ENCODE data around the gene NRXN3.
A peak's percentile ranks its signal among the peaks of the same experiment; 100 is the strongest.

NRXN3 gene

DNA sequence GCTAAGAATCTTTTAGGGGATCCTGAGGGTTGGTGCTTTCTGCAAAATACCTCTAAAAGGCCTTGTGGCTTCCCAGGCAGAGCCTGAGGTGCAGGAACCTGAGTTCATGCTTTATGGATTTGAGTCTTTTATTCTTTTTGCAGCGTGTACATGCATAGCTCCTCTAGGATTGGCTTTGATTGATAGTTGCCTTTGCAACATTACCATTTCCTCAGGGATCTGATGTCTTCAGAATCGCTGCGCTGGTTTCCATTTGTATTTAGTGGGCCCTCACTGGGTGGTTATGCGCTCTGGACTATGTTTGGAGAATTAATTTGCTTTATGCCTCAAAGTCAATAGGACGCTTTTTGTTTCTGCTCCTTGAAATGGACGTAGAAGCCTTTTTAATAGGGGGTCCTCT, 16.1 kb downstream of the NRXN3 start:
- no peak overlapping the region for H3K27ac Mint-ChIP-seq
- H3K27me3 Mint-ChIP-seq (ENCODE audit: low read depth): no peaks in the 10 kb centered on the region
- H3K4me1 Mint-ChIP-seq (ENCODE audit: low read depth): no peaks in the 10 kb centered on the region
- H3K9me3 Mint-ChIP-seq: no peaks in the 10 kb centered on the region
- no peak overlapping the region for H3K4me3 Mint-ChIP-seq
- no peak for DNase-seq (ENCODE audit: low spot score)
- H3K36me3 Mint-ChIP-seq (ENCODE audit: low read depth): no peaks in the 10 kb centered on the region

DNA sequence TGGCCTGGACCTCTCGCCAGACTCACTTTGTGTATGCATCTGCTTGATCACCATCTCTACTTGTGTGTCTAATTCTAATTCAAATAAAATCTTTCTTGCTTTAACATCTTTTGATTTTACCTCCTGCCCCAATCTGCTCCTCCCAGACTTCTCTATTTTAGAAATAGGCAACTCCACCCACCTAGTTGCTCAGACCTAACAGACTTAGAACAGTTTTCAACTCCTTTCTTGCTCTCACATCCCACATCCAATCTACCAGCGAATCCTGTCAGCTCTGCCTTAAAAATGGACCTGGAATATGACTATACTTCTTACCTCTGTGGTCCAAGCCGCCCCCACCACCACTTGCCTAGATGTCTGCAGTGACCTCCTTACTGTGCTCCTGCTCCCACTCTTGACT, 18.7 kb downstream of the NRXN3 start:
- Mint-ChIP-seq H3K36me3 (ENCODE audit: low read depth) (no peaks in the 10 kb centered on the region), H3K9me3 (no peaks in the 10 kb centered on the region), H3K27me3 (ENCODE audit: low read depth) (no peaks in the 10 kb centered on the region), H3K4me3 (no peak overlapping the region), H3K4me1 (ENCODE audit: low read depth) (no peaks in the 10 kb centered on the region), H3K27ac (no peak overlapping the region)
- DNase-seq (ENCODE audit: low spot score): no peak

DNA sequence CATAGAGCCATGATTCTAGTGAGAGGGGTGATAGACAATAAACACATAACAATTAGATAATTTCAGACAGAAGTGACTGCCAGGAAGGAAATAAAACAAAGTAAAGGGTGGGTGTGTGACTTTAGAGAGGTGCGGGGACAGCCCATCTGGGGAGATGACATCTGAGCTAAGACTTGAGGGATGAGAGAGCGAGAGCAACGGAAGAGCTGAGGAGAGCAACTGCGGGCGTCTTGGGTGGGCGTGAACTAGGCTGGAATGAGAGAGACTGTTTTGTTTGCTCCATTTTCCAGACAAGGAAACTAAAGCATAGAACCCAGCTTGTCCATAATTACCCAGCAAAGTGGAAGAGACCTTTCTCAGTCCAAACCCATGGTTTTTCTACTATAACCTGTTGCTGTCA, 25.3 kb downstream of the NRXN3 start:
- no peak for DNase-seq (ENCODE audit: low spot score)
- Mint-ChIP-seq H3K4me1 (ENCODE audit: low read depth) (peaks cover 4% of the 10 kb centered on the region), H3K4me3 (no peak overlapping the region), H3K27ac (no peak overlapping the region), H3K36me3 (ENCODE audit: low read depth) (no peaks in the 10 kb centered on the region), H3K9me3 (no peaks in the 10 kb centered on the region), H3K27me3 (ENCODE audit: low read depth) (no peaks in the 10 kb centered on the region)

- peaks cover 5% of the 10 kb centered on the region for H3K4me1 Mint-ChIP-seq (ENCODE audit: low read depth)
- H3K36me3 Mint-ChIP-seq (ENCODE audit: low read depth): no peaks in the 10 kb centered on the region
- no peak for DNase-seq (ENCODE audit: low spot score)
- H3K9me3 Mint-ChIP-seq: no peaks in the 10 kb centered on the region
- no peak overlapping the region for H3K27ac Mint-ChIP-seq
- H3K4me3 Mint-ChIP-seq: no peak overlapping the region
- H3K27me3 Mint-ChIP-seq (ENCODE audit: low read depth): peaks cover 1% of the 10 kb centered on the region
Measured at GRCh38 chr14:78196323-78196722, 26.1 kb downstream of the NRXN3 start.

DNA sequence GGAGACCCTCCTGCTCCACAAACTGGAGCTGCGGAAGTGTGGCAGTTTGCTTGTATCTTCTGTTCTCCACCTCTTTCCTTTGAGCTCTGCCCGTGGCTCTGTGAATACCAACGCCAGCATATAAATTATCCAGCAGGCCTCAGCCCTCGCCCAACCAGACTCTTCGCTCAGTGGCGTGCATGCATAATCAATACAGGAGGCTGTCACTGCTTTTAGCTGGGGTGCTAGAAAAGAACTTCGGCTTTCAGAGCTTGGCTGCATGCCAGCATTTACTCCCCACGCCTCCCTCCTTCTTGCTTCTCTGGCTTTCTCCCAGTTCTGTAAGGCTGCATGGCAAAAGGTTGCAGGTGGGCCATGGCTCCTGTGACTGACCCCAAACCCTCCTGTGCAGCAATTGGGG, 26.9 kb downstream of the NRXN3 start:
- Mint-ChIP-seq H3K9me3 (no peaks in the 10 kb centered on the region), H3K36me3 (ENCODE audit: low read depth) (no peaks in the 10 kb centered on the region), H3K27me3 (ENCODE audit: low read depth) (peaks cover 5% of the 10 kb centered on the region), H3K27ac (no peak overlapping the region), H3K4me1 (ENCODE audit: low read depth) (peaks cover 12% of the 10 kb centered on the region), H3K4me3 (no peak overlapping the region)
- DNase-seq (ENCODE audit: low spot score): no peak

- Mint-ChIP-seq H3K36me3 (ENCODE audit: low read depth) (no peaks in the 10 kb centered on the region), H3K27ac (peak overlapping the region; percentile 46)
Measured at GRCh38 chr14:78202163-78202562, 32.0 kb downstream of the NRXN3 start.

GRCh38 chr14:78202976-78203375, 32.8 kb downstream of the NRXN3 start:
- Mint-ChIP-seq H3K36me3 (ENCODE audit: low read depth) (no peaks in the 10 kb centered on the region), H3K4me1 (ENCODE audit: low read depth) (peaks cover 22% of the 10 kb centered on the region), H3K9me3 (no peaks in the 10 kb centered on the region), H3K4me3 (no peak overlapping the region), H3K27me3 (ENCODE audit: low read depth) (peaks cover 13% of the 10 kb centered on the region), H3K27ac (no peak overlapping the region)
- DNase-seq (ENCODE audit: low spot score): no peak

More at GRCh38 chr14:78202163-78202562, 32.0 kb downstream of the NRXN3 start:
- DNase-seq (ENCODE audit: low spot score): no peak
- H3K4me3 Mint-ChIP-seq: peak overlapping the region; percentile 42
- H3K27me3 Mint-ChIP-seq (ENCODE audit: low read depth): peaks cover 13% of the 10 kb centered on the region
- peaks cover 22% of the 10 kb centered on the region for H3K4me1 Mint-ChIP-seq (ENCODE audit: low read depth)
- no peaks in the 10 kb centered on the region for H3K9me3 Mint-ChIP-seq

- H3K4me3 Mint-ChIP-seq: no peak overlapping the region
- no peak overlapping the region for H3K27ac Mint-ChIP-seq
- H3K27me3 Mint-ChIP-seq (ENCODE audit: low read depth): peaks cover 6% of the 10 kb centered on the region
- DNase-seq (ENCODE audit: low spot score): no peak
- H3K9me3 Mint-ChIP-seq: peaks cover 6% of the 10 kb centered on the region
- no peaks in the 10 kb centered on the region for H3K36me3 Mint-ChIP-seq (ENCODE audit: low read depth)
- peaks cover 7% of the 10 kb centered on the region for H3K4me1 Mint-ChIP-seq (ENCODE audit: low read depth)
Measured at GRCh38 chr14:78207414-78207813, 37.2 kb downstream of the NRXN3 start.

DNA sequence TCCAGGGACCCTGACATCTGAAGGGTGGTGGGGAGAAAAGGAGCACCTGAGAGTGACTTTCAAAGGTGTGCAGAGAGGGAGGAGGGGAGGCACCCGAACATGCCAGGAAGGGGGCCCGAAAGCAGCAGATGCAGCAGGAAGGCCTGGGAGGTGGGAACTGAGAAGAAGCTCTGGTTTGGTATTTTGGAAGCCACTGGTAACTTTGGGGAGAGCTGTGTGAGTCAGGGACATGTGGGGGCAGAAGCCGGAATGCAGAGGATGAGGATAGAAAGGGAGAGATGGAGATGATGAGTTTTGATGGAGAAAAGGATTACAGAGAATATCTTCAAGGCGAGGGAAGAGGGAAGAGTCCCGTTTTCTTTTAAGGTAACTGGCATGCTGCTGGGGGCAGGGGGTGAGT, 50.1 kb downstream of the NRXN3 start:
- Mint-ChIP-seq H3K4me1 (ENCODE audit: low read depth) (no peaks in the 10 kb centered on the region), H3K4me3 (no peak overlapping the region), H3K9me3 (no peaks in the 10 kb centered on the region), H3K36me3 (ENCODE audit: low read depth) (no peaks in the 10 kb centered on the region), H3K27me3 (ENCODE audit: low read depth) (no peaks in the 10 kb centered on the region), H3K27ac (no peak overlapping the region)
- DNase-seq (ENCODE audit: low spot score): no peak

DNA sequence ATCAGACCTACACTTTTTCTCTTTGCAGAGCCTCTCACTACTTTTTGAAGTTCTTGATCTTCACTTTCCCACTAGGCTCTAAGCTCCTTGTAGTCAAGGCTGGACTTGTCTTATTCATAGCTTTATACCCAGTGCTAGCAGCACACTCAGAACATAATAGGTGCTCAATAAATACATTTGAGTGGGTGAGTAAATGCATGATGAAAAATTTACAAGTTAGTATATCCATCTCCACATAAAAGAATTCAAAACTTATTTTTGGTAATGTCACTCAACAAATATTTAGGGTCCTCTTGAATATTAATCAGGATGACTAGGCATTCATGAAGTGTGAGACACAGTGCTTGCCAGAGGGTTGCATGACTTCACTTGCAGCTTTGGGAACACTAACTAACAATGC, 52.6 kb downstream of the NRXN3 start:
- no peaks in the 10 kb centered on the region for H3K4me1 Mint-ChIP-seq (ENCODE audit: low read depth)
- H3K27ac Mint-ChIP-seq: no peak overlapping the region
- no peaks in the 10 kb centered on the region for H3K36me3 Mint-ChIP-seq (ENCODE audit: low read depth)
- H3K4me3 Mint-ChIP-seq: no peak overlapping the region
- no peaks in the 10 kb centered on the region for H3K27me3 Mint-ChIP-seq (ENCODE audit: low read depth)
- DNase-seq (ENCODE audit: low spot score): no peak
- no peaks in the 10 kb centered on the region for H3K9me3 Mint-ChIP-seq

DNA sequence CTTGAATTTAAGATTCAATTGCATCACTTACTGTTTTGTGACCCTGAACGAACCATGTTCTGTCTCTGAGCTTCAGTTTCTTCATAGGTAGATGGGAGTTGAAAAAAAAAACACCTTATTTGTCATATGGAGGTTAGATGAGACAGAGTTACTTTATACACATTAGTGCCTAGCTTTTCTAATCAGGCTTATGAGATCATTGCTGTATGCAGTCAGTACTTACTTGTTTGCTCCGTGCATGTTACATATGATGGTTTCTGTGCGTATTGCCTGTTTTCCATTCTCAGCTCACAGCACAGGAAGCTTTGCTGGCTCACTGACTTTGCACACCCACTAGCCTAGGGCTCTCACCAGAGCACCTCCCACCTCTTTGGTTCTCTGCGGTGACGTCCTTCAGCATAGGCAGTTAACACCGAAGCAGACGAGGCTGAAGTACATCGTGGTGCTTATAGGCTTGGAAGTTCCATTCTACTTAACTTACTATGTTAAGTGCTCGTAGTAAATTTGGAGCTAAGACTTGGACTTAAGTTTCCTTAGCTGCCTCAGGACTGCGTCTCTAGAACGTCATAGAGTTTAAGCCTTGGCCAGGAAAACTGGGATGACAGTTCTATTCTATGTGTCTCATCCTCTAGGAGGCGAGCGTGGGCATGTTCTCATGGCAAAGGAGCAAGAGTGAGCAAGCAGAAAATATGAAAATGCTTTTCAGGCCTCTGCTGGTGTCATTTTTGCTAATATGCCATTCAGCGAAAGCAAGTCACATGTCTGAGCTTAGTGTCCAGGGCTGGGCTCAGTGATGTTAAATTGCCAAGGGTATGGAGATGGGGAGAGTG, 57.3 kb downstream of the NRXN3 start:
- H3K27ac Mint-ChIP-seq: no peak overlapping the region
- no peak overlapping the region for H3K4me3 Mint-ChIP-seq
- no peaks in the 10 kb centered on the region for H3K36me3 Mint-ChIP-seq (ENCODE audit: low read depth)
- no peaks in the 10 kb centered on the region for H3K4me1 Mint-ChIP-seq (ENCODE audit: low read depth)
- H3K27me3 Mint-ChIP-seq (ENCODE audit: low read depth): no peaks in the 10 kb centered on the region
- no peaks in the 10 kb centered on the region for H3K9me3 Mint-ChIP-seq
- DNase-seq (ENCODE audit: low spot score): no peak

- Mint-ChIP-seq H3K9me3 (no peaks in the 10 kb centered on the region), H3K4me3 (no peak overlapping the region), H3K36me3 (ENCODE audit: low read depth) (no peaks in the 10 kb centered on the region), H3K27me3 (ENCODE audit: low read depth) (no peaks in the 10 kb centered on the region), H3K4me1 (ENCODE audit: low read depth) (no peaks in the 10 kb centered on the region), H3K27ac (no peak overlapping the region)
- DNase-seq (ENCODE audit: low spot score): peak; percentile 7
Measured at GRCh38 chr14:78228702-78229327, 58.6 kb downstream of the NRXN3 start.

- Mint-ChIP-seq H3K9me3 (no peaks in the 10 kb centered on the region), H3K4me1 (ENCODE audit: low read depth) (no peaks in the 10 kb centered on the region), H3K27ac (no peak overlapping the region), H3K36me3 (ENCODE audit: low read depth) (no peaks in the 10 kb centered on the region), H3K4me3 (no peak overlapping the region), H3K27me3 (ENCODE audit: low read depth) (no peaks in the 10 kb centered on the region)
- no peak for DNase-seq (ENCODE audit: low spot score)
Measured at GRCh38 chr14:78232231-78233000, 62.2 kb downstream of the NRXN3 start.

DNA sequence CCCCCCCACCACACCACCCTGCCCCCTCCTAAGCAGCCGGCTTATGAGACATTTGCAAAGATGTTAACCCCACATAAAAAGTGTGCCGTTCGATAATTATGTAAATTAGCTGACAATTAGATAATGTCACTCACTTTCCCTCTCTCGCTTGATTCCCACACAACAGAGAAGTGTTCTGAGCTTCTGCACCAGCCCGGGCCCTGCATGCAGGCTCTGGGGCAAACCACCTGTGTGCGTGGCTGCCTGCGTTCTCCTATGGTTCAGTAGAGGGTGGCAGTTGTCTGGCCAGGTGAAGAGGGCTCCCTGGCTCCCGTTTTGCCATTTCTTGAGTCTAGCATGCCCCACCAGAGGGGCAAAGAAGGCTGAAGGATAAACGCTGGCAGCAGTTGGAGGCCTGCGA, 68.0 kb downstream of the NRXN3 start:
- DNase-seq (ENCODE audit: low spot score): no peak
- Mint-ChIP-seq H3K4me1 (ENCODE audit: low read depth) (no peaks in the 10 kb centered on the region), H3K27ac (no peak overlapping the region), H3K4me3 (no peak overlapping the region), H3K27me3 (ENCODE audit: low read depth) (no peaks in the 10 kb centered on the region), H3K9me3 (no peaks in the 10 kb centered on the region), H3K36me3 (ENCODE audit: low read depth) (no peaks in the 10 kb centered on the region)
